Liver (tissue), 9 donors: ENCODE measurements around the gene MAP4K4. TPM values are rescaled to one million over a fixed set of nuclear protein-coding genes. Genes with fewer than 3 reads are reported as not detected.
A peak's percentile ranks its signal among the peaks of the same experiment; 100 is the strongest.

Experiments
- DNase-seq: peaks from one replicate; pipeline ENCODE4 v3.0.0-alpha.2; 2017; ENCODE audit warnings: low spot score
- H3K27ac ChIP-seq, 2 donors: one replicate each; pipeline ENCODE4 v1.7.0; 2013; ENCODE audit warnings: inconsistent platforms in 2 of 2, low read length in 2 of 2, control low read depth in 1 of 2, low read depth in 1 of 2, mild to moderate bottlenecking in 1 of 2
- H3K27me3 ChIP-seq, 4 donors: one replicate each; pipeline versions ENCODE4 v1.6.1 to v1.7.0; 2013; ENCODE audit warnings: low read length in 3 of 4, inconsistent platforms in 1 of 4, mild to moderate bottlenecking in 1 of 4, moderate library complexity in 1 of 4; ENCODE audit not compliant: control insufficient read depth in 4 of 4, insufficient read depth in 4 of 4
- H3K36me3 ChIP-seq, 4 donors: one replicate each; pipeline versions ENCODE4 v1.6.1 to v1.7.0; 2013; ENCODE audit warnings: low read length in 3 of 4, mild to moderate bottlenecking in 3 of 4, low read depth in 1 of 4, moderate library complexity in 1 of 4; ENCODE audit not compliant: control insufficient read depth in 4 of 4, insufficient read depth in 3 of 4
- H3K4me1 ChIP-seq, 4 donors: one replicate each; pipeline versions ENCODE4 v1.6.1 to v1.7.0; 2013; ENCODE audit warnings: low read length in 3 of 4, mild to moderate bottlenecking in 3 of 4, moderate library complexity in 1 of 4; ENCODE audit not compliant: control insufficient read depth in 4 of 4, insufficient read depth in 4 of 4
- H3K4me3 ChIP-seq, 3 donors: one replicate each; pipeline versions ENCODE4 v1.6.1 to v1.7.0; 2013; ENCODE audit warnings: low read length in 3 of 3, control low read depth in 1 of 3, low read depth in 1 of 3, mild to moderate bottlenecking in 1 of 3
- H3K9ac ChIP-seq, 2 donors: one replicate each; pipeline ENCODE4 v1.7.0; 2013; ENCODE audit warnings: low read length in 2 of 2, mild to moderate bottlenecking in 2 of 2, moderate library complexity in 2 of 2, control low read depth in 1 of 2, low read depth in 1 of 2
- H3K9me3 ChIP-seq, 4 donors: one replicate each; pipeline versions ENCODE4 v1.6.1 to v1.7.0; 2013; ENCODE audit warnings: low read length in 3 of 4; ENCODE audit not compliant: control insufficient read depth in 4 of 4
- ATF3 ChIP-seq: IDR thresholded peaks from 2 replicates; pipeline ENCODE4 v1.6.1; 2016; ENCODE audit warnings: antibody characterized with exemption
- CTCF ChIP-seq: fragments of 150-350 bp; IDR thresholded peaks from 2 replicates; pipeline ENCODE4 v1.5.1; 2017; ENCODE audit warnings: improper control_type of control experiment, low read depth, low read length; ENCODE audit not compliant: missing input control
- EGR1 ChIP-seq, 2 donors: IDR thresholded peaks; 2 replicates each; pipeline ENCODE4 v1.6.1; 2016 to 2018; ENCODE audit warnings: antibody characterized with exemption in 2 of 2, low read depth in 2 of 2
- FOXA1 ChIP-seq: IDR thresholded peaks from 2 replicates; pipeline ENCODE4 v1.6.1; 2016; ENCODE audit warnings: antibody characterized with exemption
- FOXA2 ChIP-seq: IDR thresholded peaks from 2 replicates; pipeline ENCODE4 v1.6.1; 2016; ENCODE audit warnings: antibody characterized with exemption
- GABPA ChIP-seq, 2 donors: IDR thresholded peaks in 1 of 2; conservative IDR thresholded peaks in 1 of 2; 2 replicates each; pipeline ENCODE4 v1.6.1; 2016; ENCODE audit warnings: antibody characterized with exemption in 2 of 2, mild to moderate bottlenecking in 1 of 2, moderate library complexity in 1 of 2
- HNF4A ChIP-seq, 2 donors: conservative IDR thresholded peaks; 2 replicates each; pipeline ENCODE4 v1.6.1; 2016; ENCODE audit warnings: antibody characterized with exemption in 2 of 2, mild to moderate bottlenecking in 2 of 2
- HNF4G ChIP-seq: IDR thresholded peaks from 2 replicates; pipeline ENCODE4 v1.6.1; 2016; ENCODE audit warnings: antibody characterized with exemption
- JUND ChIP-seq, 2 donors: IDR thresholded peaks; 2 replicates each; pipeline ENCODE4 v1.6.1; 2016; ENCODE audit warnings: antibody characterized with exemption in 2 of 2
- MAX ChIP-seq: IDR thresholded peaks from 2 replicates; pipeline ENCODE4 v1.6.1; 2016; ENCODE audit warnings: antibody characterized with exemption
- NR2F2 ChIP-seq: IDR thresholded peaks from 2 replicates; pipeline ENCODE4 v1.6.1; 2016; ENCODE audit warnings: antibody characterized with exemption
- RAD21 ChIP-seq, 2 donors: IDR thresholded peaks; 2 replicates each; pipeline ENCODE4 v1.6.1; 2016; ENCODE audit warnings: antibody characterized with exemption in 2 of 2, mild to moderate bottlenecking in 2 of 2
- REST ChIP-seq: IDR thresholded peaks from 2 replicates; pipeline ENCODE4 v1.6.1; 2016; ENCODE audit warnings: antibody characterized with exemption, mild to moderate bottlenecking
- SP1 ChIP-seq: IDR thresholded peaks from 2 replicates; pipeline ENCODE4 v1.6.1; 2018; ENCODE audit warnings: antibody characterized with exemption, mild to moderate bottlenecking
- ZBTB33 ChIP-seq: IDR thresholded peaks from 2 replicates; pipeline ENCODE4 v1.6.1; 2016; ENCODE audit warnings: antibody characterized with exemption
- WGBS: extraction: QIAGEN DNeasy Blood & Tissue Kit; methylation state at CpG from one replicate; pipeline ENCODE4 v1.1.7; 2013; 5-methylcytosine and 5-hydroxymethylcytosine counted together
- polyA plus RNA-seq, 2 donors: library from polyadenylated mRNA; stranded (reverse) in 1 of 2; unstranded in 1 of 2; fragments of 200-250 nt in 1 of 2; fragments of >200 nt in 1 of 2; fragmentation: Nextera tagmentation in 1 of 2; extraction: Ambion mirVana in 1 of 2; gene quantifications; one replicate each; pipeline versions ENCODE4 v1.2.1 to v1.2.3, GENCODE V29; 2013 to 2015
- total RNA-seq, 2 donors: library from RNA; depleted of rRNA; stranded (reverse); fragments of >200 nt; gene quantifications; one replicate each; pipeline ENCODE4 v1.2.3, GENCODE V29; 2014
- donor health status: healthy.
- donor health status: healthy.
- donor health status: healthy.
- donor health status: healthy.
- donor health status: healthy.

Gene MAP4K4
- total and polyA plus RNA-seq, 4 donors: 9.1 to 40.0 (median 23.6) TPM

GRCh38 chr2:101805152-101806088, 107.9 kb downstream of the MAP4K4 start:
- H3K4me3 ChIP-seq: no peak overlapping the region
- H3K27me3 ChIP-seq: no peaks in the 10 kb centered on the region
- H3K4me1 ChIP-seq: peaks cover 14 to 47% (median 37%) of the 10 kb centered on the region in 4 donors
- WGBS: 49% methylated on average over 9 of the region's 9 CpGs
- H3K9me3 ChIP-seq: no peaks in the 10 kb centered on the region
- peak overlapping the region in 1 of 2 donors; percentile 33 for H3K27ac ChIP-seq
- no peak overlapping the region for H3K9ac ChIP-seq
- H3K36me3 ChIP-seq: no peaks in the 10 kb centered on the region
- TF ChIP-seq HNF4A (conservative IDR thresholded peaks at IDR 0.05) (peak in 1 of 2 donors; percentile 48), RAD21 (IDR thresholded peaks at IDR 0.05) (no peak), EGR1 (IDR thresholded peaks at IDR 0.05; ENCODE audit: low read depth in 2 of 2) (no peak), NR2F2 (peak; percentile 23)
- DNase-seq: no peak

GRCh38 chr2:101806123-101806522, 108.6 kb downstream of the MAP4K4 start:
- H3K9ac ChIP-seq: no peak overlapping the region
- no peak for DNase-seq
- H3K27ac ChIP-seq: peak overlapping the region in 1 of 2 donors; percentile 33
- no peaks in the 10 kb centered on the region for H3K27me3 ChIP-seq
- H3K36me3 ChIP-seq: no peaks in the 10 kb centered on the region
- no peak overlapping the region for H3K4me3 ChIP-seq
- no peak for TF ChIP-seq HNF4A (conservative IDR thresholded peaks at IDR 0.05)
- no peak for TF ChIP-seq ATF3
- TF ChIP-seq SP1: no peak
- TF ChIP-seq HNF4G: no peak
- TF ChIP-seq FOXA1: no peak
- TF ChIP-seq FOXA2: no peak
- TF ChIP-seq REST: no peak
- TF ChIP-seq MAX: no peak
- no peak for TF ChIP-seq CTCF
- TF ChIP-seq JUND (IDR thresholded peaks at IDR 0.05): no peak
- no peak for TF ChIP-seq GABPA (IDR thresholded peaks at IDR 0.05 in 1 of 2, conservative IDR thresholded peaks at IDR 0.05 in 1 of 2)
- no peak for TF ChIP-seq ZBTB33
- 82% methylated on average over 5 of the region's 5 CpGs for WGBS
- H3K4me1 ChIP-seq: peaks cover 14 to 47% (median 37%) of the 10 kb centered on the region in 4 donors
- no peaks in the 10 kb centered on the region for H3K9me3 ChIP-seq
